HG03558 (cell line): Measurements from ENCODE around the gene TRNT1.

Source experiments
- ATAC-seq: cut with Tn5 transposase; IDR thresholded peaks from one replicate; pipeline ENCODE4 v1.9.1; 2021; ENCODE audit warnings: moderate number of reproducible peaks; ENCODE audit not compliant: unreplicated experiment; ENCODE audit errors: extremely low read depth

Gene TRNT1

GRCh38 chr3:3110299-3110630 is 16.5 kb upstream of the TRNT1 start, which contains the start of gene IL5RA:
IL5RA (minus strand) TSS chr3:3110374; CDS start chr3:3104984, 5,390 bp downstream.
- no peak for ATAC-seq

DNA sequence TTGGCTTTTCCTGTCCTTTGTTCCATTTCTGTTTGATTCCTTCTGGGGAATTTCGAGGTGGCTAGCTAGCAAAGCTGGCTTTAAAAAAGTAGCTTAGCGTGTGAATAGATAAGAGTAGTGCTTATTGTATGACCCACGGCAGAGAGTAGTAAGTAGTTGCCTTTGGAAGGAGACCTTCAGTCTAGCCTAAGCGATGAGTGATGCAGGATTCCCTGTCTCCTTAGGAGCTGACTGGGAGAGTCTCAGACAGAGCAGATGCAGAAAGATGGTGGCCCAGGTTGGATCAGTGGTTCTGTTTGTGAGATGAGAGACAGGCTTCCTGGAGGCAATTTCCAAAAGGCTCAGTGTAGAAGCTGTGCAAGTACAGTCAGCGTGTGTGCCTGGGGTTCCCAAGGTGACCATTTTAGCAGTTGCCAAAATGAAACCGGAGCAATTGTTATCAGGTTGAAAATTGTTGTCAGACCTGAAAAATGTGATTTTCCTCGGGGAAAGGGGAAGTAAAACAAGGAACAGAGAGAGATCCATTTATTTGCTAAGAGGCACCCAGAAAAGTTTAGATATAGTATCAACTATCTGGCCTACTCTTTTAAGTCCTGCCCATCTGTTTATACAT is 15.9 kb upstream of the TRNT1 start:
- no peak for ATAC-seq

GRCh38 chr3:3113042-3113709 is 13.6 kb upstream of the TRNT1 start:
- no peak for ATAC-seq

- no peak for ATAC-seq
Measured at GRCh38 chr3:3117651-3118050, 9.1 kb upstream of the TRNT1 start.

- ATAC-seq: no peak
Measured at GRCh38 chr3:3119393-3119851, 7.3 kb upstream of the TRNT1 start.

GRCh38 chr3:3125977-3126376 is 763 bp upstream of the TRNT1 start:
- ATAC-seq: no peak

GRCh38 chr3:3127432-3128010 is 781 bp downstream of the TRNT1 start:
- no peak for ATAC-seq

DNA sequence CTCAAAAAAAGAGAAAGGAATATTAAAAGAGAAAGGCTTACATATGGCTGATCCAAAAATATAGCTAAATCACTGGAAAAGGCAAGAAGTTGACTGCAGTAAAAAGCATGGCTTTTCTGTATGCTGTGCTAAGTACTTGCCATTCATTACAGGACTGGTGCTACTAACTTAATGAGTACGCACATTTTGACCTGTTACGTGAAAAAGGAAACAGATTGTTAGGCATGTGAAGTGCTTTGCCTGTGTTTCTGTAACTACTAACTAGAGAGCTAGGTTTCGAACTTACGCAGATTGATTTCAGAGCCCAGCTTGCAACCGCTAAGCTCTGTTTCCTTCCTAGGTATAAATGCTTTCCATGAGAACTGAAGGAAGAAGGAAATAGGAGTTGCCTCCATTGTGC is 2.8 kb downstream of the TRNT1 start:
- no peak for ATAC-seq

DNA sequence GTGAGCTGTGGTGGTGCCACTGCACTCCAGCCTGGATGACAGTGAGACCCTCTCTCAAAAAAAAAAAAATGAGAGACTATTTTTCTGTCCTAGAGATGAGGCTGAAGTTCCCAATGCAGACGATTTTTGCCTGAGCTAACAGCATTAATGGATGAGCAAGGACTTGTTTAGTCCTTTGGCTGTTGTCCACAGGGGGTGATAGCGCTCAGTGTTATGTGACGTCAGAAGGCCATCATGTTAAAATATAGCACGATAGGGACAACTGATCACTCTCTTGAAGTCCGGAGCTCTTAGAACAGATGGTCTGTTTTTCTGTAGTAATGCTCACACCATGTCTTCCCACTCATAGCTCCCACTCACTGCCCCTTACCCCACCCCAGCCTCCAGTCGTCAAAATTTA is 6.8 kb downstream of the TRNT1 start:
- no peak for ATAC-seq

DNA sequence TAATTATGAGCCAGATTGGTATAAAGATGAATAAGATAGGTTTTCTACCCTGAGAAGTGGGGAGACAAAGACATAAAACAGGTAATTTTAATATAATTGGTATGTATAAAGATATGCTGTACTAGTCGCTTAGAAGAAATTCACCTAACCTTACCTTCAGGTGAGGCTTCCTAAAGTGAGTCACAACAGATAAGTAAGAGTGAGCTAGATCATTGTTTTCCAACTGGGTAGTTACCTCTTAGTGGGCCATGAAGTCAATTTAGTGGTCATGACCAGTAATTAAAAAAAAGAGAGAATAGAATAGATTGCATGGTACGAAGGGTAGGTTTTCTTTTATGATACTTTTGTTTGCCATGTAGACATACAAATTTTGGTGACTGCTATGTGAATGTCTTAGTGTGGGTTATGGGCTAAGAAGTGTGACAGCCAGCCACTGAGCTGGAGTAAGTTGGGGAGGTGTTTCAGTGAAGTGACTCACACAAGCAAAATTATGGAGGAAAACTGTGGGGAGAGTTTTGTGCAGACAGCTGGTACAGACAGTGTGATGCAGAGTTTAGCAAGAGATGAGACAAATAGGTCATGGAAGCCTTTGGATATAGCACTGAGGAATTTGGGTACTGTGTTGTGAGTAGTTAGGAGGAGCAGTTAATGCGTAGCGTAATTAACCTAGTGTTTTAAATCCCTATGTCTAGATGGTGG is 8.2 kb downstream of the TRNT1 start:
- no peak for ATAC-seq

DNA sequence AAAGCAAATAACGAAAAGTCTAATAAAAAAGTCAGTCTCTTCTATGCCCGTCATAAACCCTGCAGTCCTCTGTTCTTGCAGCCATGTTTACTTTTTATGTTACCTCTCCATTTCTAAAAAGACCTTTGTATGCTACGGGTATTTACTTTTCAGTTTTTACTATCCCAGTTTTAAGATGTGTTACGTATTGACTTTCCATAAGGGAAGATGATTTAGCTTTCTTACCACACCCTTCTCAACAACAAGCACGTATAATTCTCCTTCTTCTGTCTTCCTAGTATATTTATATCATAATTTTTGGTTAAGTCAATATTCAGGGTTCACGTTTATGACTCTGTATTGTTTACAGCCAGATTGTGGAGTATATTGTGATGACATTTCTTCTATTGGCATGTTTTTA is 10.8 kb downstream of the TRNT1 start:
- ATAC-seq: no peak

DNA sequence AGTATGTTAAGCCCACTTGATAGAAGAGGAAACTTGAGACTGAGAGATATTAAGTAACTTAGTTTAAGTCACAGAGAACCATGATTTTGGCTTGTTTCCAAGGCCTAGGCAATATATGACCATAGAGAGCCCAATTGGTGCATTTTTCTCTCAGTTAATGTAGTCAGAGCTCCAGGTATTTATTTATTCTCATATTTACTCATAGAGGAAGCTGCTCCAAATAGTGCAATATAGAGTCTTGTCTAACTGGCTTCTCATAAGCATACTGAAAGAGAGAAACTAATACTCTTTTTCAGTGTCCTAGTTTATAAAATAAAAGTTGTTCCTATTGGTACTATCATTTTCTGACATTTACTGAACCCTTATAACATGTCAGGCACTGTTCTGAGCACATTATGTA is 15.2 kb downstream of the TRNT1 start:
- ATAC-seq: no peak

DNA sequence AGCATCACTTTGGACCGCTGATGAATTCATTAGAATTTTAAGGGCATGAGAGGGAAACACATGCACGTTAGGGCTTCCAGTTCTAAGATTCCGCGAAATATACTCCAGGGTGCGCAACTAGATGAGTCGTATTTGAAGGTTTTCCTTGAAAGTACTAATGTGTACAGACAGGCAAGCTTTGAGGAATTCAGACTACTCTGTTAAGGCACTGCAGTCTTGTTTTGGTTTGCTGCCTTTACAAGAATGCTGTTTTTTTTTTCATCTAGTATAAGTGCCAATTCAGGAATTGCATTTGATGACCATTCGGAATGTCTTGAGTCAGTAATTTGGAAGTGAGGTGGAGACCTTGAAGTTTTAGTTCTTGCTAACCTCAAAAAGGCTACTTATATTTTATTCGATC is 19.1 kb downstream of the TRNT1 start:
- no peak for ATAC-seq

DNA sequence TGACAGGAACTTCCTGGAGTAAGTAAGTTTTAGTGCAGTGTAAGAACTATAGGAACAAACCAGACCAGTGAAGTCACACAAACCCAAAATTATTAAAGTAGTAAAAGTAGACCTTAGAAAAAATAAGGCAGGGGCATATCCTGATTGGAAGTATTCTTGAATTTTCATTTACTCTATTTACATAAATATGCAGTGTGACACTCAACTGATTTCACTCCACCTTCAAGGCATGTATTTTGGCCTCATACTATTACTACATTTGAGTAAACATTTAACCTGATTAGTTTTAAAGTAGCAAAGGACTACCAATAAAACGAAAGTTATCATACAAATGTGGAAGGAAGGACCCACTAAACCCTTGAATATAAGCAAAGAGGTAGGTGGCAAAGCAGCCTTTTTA is 22.8 kb downstream of the TRNT1 start:
- ATAC-seq: no peak

DNA sequence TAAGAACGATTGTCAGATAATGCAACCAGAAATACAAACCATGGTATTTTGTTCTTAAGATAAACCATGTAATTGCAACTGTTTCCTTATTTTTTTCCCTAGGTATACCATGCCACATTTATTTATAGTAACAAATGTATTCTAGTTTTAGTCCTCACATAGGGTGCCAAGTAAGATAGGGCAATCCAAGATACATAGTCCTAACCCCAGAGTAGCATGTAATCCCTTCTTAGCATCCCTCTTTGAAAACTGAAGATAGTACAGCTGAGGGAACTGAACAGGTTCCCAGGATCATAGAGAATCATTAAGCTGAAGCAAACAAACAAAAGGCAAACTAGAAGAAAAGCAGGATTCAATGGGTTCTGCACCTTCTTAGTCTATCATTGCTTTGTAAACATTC is 24.8 kb downstream of the TRNT1 start:
- ATAC-seq: no peak

- no peak for ATAC-seq
Measured at GRCh38 chr3:3154879-3155610, 28.3 kb downstream of the TRNT1 start.

DNA sequence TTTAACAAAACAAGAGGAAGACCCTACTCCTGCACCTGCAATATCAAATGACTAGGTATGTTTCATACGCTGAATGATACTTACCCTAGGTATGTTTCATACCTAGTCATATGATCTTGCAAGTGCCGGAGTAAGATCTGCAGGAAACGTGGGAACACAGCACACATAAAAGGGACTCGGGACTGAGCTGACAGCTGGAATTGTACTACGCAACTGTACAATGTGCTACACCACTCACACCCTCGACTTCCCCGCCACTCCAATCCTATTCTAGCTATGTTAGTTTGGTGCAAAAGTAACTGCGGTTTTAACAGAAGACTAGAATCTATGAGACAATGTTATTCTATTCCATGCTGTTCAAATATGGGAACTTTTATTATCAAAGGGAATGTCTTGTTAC is 30.7 kb downstream of the TRNT1 start:
- no peak for ATAC-seq

DNA sequence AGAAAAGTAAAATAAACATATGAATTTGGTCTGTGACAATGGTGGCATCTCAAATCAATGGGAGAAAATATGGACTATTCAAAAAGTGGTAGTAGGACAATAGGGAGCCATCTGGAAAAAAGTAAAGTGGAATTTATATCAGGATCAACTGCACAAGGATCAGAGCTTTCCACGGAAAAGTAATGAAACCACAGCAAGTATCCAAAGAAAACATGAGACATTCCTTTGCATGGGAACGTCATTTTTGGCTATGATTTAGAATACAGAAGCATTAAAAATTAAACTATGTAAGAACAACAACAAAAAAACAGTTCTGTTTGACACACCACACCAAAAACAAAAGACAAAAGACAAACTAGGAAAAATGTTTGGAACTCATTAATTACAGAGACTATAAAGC is 34.1 kb downstream of the TRNT1 start:
- ATAC-seq: no peak

DNA sequence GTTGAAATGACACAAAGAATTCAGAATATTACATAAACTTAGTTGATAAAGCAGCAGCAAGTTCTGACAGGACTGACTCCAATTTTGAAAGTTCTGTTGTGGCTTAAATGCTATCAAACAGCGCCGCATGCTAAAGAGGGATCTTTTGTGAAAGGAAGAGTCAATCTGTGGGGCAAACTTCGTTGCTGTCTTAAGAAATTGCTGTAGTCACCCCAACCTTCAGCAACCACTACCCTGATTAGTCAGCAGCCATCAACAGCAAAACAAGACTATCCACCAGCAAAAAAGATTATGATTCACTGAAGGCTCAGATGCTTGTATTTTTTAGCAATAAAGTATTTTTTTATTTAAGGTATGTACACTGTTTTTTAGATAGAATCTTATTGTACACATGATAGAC is 38.5 kb downstream of the TRNT1 start:
- ATAC-seq: no peak

DNA sequence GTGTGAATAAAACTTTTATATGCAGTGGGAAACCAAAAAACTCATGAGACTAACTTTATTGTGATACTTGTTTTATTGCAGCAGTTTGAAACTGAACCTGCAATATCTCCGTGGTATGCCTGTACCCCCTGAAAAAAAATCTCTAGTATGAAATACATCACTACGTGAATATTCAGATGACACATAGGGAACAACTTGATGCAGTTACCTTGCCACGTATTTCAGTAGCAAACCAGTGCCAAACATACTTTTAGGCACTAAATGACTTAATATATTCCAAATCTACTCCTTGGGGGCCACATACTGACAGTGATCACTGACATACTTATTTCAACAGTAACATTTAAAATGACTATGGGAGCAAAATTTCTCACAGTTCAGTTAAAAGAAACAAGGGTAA is 38.9 kb downstream of the TRNT1 start:
- ATAC-seq: no peak

DNA sequence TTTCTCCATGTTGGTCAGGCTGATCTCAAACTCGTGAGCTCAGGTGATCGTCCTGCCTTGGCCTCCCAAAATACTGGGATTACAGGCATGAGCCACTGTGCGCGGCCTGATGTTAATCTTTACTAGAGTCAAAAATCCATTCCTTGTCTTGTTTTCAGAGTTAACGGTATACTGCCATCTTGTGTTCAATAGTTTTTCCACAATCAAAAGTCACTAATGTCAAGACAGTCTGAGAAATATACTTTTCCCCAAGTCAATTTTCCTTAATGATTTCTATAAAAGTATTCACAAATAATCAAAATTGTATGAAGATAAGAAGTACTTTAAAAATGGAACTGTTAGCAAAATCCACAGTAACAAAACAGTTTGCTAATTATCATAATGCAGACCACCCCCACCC is 44.3 kb downstream of the TRNT1 start:
- no peak for ATAC-seq
